H9 (cell line): ENCODE measurements around the gene ADAMTSL3. TPM values are rescaled to one million over a fixed set of nuclear protein-coding genes. Genes with fewer than 3 reads are reported as not detected.
"Not testable (repeated sequence)": the region's sequence is repeated elsewhere in the genome, so short reads cannot be mapped to it uniquely, and the experiment has no call there.

Experiments
- DNase-seq: peaks from one replicate; pipeline ENCODE4 v3.0.0-alpha.2; 2017
- H2AFZ ChIP-seq: one replicate; pipeline ENCODE4 v1.6.1; 2013; ENCODE audit warnings: mild to moderate bottlenecking, low read length, control low read depth, moderate library complexity
- H2AK5ac ChIP-seq: 2 replicates; pipeline ENCODE4 v1.6.1; 2013; ENCODE audit warnings: low read length, control low read depth, mixed read lengths; ENCODE audit not compliant: insufficient read length
- H2BK120ac ChIP-seq: one replicate; pipeline ENCODE4 v1.6.1; 2013; ENCODE audit warnings: low read depth, mild to moderate bottlenecking, low read length, control low read depth, inconsistent platforms; ENCODE audit not compliant: poor library complexity, severe bottlenecking
- H2BK12ac ChIP-seq: 2 replicates; pipeline ENCODE4 v1.6.1; 2013; ENCODE audit warnings: low read length, control low read depth, mixed read lengths, low read depth; ENCODE audit not compliant: insufficient read length
- H2BK15ac ChIP-seq: 2 replicates; pipeline ENCODE4 v1.6.1; 2013; ENCODE audit warnings: low read depth, low read length, control low read depth
- H2BK20ac ChIP-seq: one replicate; pipeline ENCODE4 v1.6.1; 2013; ENCODE audit warnings: low read depth, mild to moderate bottlenecking, low read length, control low read depth, inconsistent platforms; ENCODE audit not compliant: poor library complexity, severe bottlenecking
- H2BK5ac ChIP-seq: 2 replicates; pipeline ENCODE4 v1.6.1; 2013; ENCODE audit warnings: low read length, control low read depth, mixed read lengths; ENCODE audit not compliant: insufficient read length
- H3K14ac ChIP-seq: 2 replicates; pipeline ENCODE4 v1.6.1; 2013; ENCODE audit warnings: low read length, control low read depth; ENCODE audit not compliant: insufficient read depth
- H3K18ac ChIP-seq: 2 replicates; pipeline ENCODE4 v1.6.1; 2013; ENCODE audit warnings: low read depth, mild to moderate bottlenecking, mixed read lengths, low read length, control low read depth; ENCODE audit not compliant: insufficient read length
- H3K23ac ChIP-seq: 2 replicates; pipeline ENCODE4 v1.6.1; 2013; ENCODE audit warnings: low read length, control low read depth, mixed read lengths, low read depth; ENCODE audit not compliant: insufficient read length
- H3K23me2 ChIP-seq: 2 replicates; pipeline ENCODE4 v1.6.1; 2013; ENCODE audit warnings: low read depth, mild to moderate bottlenecking, mixed read lengths, low read length, control low read depth; ENCODE audit not compliant: insufficient read length, poor library complexity, severe bottlenecking
- H3K27ac ChIP-seq: 2 replicates; pipeline ENCODE4 v1.5.1; 2013; ENCODE audit warnings: low read length, control low read depth, mixed read lengths, low read depth; ENCODE audit not compliant: insufficient read length
- H3K27me3 ChIP-seq: 2 replicates; pipeline ENCODE4 v1.6.1; 2013; ENCODE audit warnings: low read length, control low read depth, inconsistent platforms; ENCODE audit not compliant: insufficient read depth
- H3K4ac ChIP-seq: 2 replicates; pipeline ENCODE4 v1.6.1; 2013; ENCODE audit warnings: low read depth, mild to moderate bottlenecking, control low read depth, inconsistent platforms, low read length, moderate library complexity
- H3K4me1 ChIP-seq: 2 replicates; pipeline ENCODE4 v1.6.1; 2013; ENCODE audit warnings: low read length, control low read depth, inconsistent platforms; ENCODE audit not compliant: insufficient read depth
- H3K4me2 ChIP-seq: 2 replicates; pipeline ENCODE4 v1.6.1; 2013; ENCODE audit warnings: low read length, control low read depth, mixed read lengths; ENCODE audit not compliant: insufficient read length, insufficient read depth
- H3K56ac ChIP-seq: 2 replicates; pipeline ENCODE4 v1.6.1; 2013; ENCODE audit warnings: low read depth, mild to moderate bottlenecking, mixed read lengths, low read length, control low read depth; ENCODE audit not compliant: insufficient read length
- H3K79me1 ChIP-seq: 2 replicates; pipeline ENCODE4 v1.6.1; 2013; ENCODE audit warnings: low read depth, mild to moderate bottlenecking, moderate library complexity, low read length, control low read depth, inconsistent platforms; ENCODE audit not compliant: insufficient read depth, poor library complexity, severe bottlenecking
- H3K79me2 ChIP-seq: 2 replicates; pipeline ENCODE4 v1.6.1; 2013; ENCODE audit warnings: low read length, control low read depth, inconsistent platforms; ENCODE audit not compliant: insufficient read depth
- H3K9ac ChIP-seq: 2 replicates; pipeline ENCODE4 v1.6.1; 2013; ENCODE audit warnings: low read length, control low read depth, mixed read lengths; ENCODE audit not compliant: insufficient read length; ENCODE audit errors: extremely low read depth
- H3K9me3 ChIP-seq: one replicate; pipeline ENCODE4 v1.6.1; 2013; ENCODE audit warnings: low read depth, low read length, inconsistent platforms; ENCODE audit not compliant: control insufficient read depth
- H3T11ph ChIP-seq: one replicate; pipeline ENCODE4 v1.6.1; 2013; ENCODE audit warnings: mild to moderate bottlenecking, low read length, control low read depth, inconsistent platforms
- H4K20me1 ChIP-seq: one replicate; pipeline ENCODE4 v1.6.1; 2013; ENCODE audit not compliant: control insufficient read depth, insufficient read length, insufficient read depth
- H4K5ac ChIP-seq: 2 replicates; pipeline ENCODE4 v1.6.1; 2013; ENCODE audit warnings: low read depth, mild to moderate bottlenecking, mixed read lengths, low read length, control low read depth; ENCODE audit not compliant: insufficient read length
- H4K8ac ChIP-seq: replicated peaks from 2 replicates; pipeline ENCODE4 v1.6.1; 2013; ENCODE audit warnings: low read length, control low read depth, mixed read lengths, low read depth; ENCODE audit not compliant: insufficient read length
- H4K91ac ChIP-seq: 2 replicates; pipeline ENCODE4 v1.6.1; 2013; ENCODE audit warnings: low read depth, mild to moderate bottlenecking, moderate library complexity, mixed read lengths, low read length, control low read depth; ENCODE audit not compliant: insufficient read length
- H3K27ac Mint-ChIP-seq, 3 experiments: 2 replicates in 2 of 3; 3 replicates in 1 of 3; pipeline ENCODE4 v1.8.0; 2020 to 2021; ENCODE audit warnings: mixed read lengths in 3 of 3, mild to moderate bottlenecking in 1 of 3, moderate library complexity in 1 of 3
- H3K27me3 Mint-ChIP-seq: 2 replicates; pipeline ENCODE4 v1.8.0; 2021; ENCODE audit warnings: low read depth, mild to moderate bottlenecking, moderate library complexity, mixed read lengths
- H3K36me3 Mint-ChIP-seq, 3 experiments: 2 replicates in 2 of 3; 3 replicates in 1 of 3; pipeline ENCODE4 v1.8.0; 2020 to 2021; ENCODE audit warnings: low read depth in 3 of 3, mixed read lengths in 3 of 3; ENCODE audit not compliant: insufficient read depth in 1 of 3
- H3K4me1 Mint-ChIP-seq, 2 experiments: 2 replicates each; pipeline ENCODE4 v1.8.0; 2020; ENCODE audit warnings: mixed read lengths in 2 of 2
- H3K4me3 Mint-ChIP-seq, 2 experiments: 2 replicates in 1 of 2; 3 replicates in 1 of 2; pipeline ENCODE4 v1.8.0; 2020 to 2021; ENCODE audit warnings: mild to moderate bottlenecking in 2 of 2, mixed read lengths in 2 of 2, moderate library complexity in 1 of 2
- H3K9me3 Mint-ChIP-seq, 2 experiments: 2 replicates in 1 of 2; 3 replicates in 1 of 2; pipeline ENCODE4 v1.8.0; 2020; ENCODE audit warnings: mild to moderate bottlenecking in 2 of 2, mixed read lengths in 2 of 2, moderate library complexity in 1 of 2
- WGBS: extraction: QIAGEN DNeasy Blood & Tissue Kit; methylation state at CpG from one replicate; pipeline ENCODE4 v1.1.7; 2013; ENCODE audit warnings: missing lambda C conversion rate, low lambda C conversion rate, mixed read lengths; ENCODE audit not compliant: insufficient read length; ENCODE audit errors: extremely low coverage; 5-methylcytosine and 5-hydroxymethylcytosine counted together
- total RNA-seq: library from RNA; stranded (reverse); gene quantifications from 2 replicates; pipeline ENCODE4 v1.2.1, GENCODE V29; 2021

Gene ADAMTSL3
- total RNA-seq, 1 experiment from 2014 or later = 0.39 TPM

DNA sequence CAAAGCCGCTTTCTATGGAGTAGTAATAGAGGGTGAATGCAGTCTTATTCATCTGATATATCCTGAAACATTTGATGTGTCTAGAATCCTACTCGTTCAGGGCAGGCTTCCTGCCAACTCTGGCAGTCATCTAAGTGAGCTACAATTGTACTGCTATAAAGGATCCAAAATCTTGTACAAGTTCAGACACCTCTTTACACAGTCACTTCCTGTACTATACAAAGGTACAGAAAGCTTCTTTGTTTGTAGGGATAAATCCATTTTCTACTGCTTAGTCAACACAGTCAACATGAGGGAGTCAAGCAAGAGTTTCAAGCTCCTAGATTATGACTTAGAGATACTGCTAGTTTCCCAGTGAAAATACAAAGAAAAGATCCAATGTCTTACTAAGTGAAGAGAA is 414.8 kb downstream of the ADAMTSL3 start:
- not testable (repeated sequence) for H3K79me1 ChIP-seq, H3K56ac ChIP-seq, H2BK12ac ChIP-seq, H3K4me3 Mint-ChIP-seq, H3K79me2 ChIP-seq, H3K27ac ChIP-seq, H2BK15ac ChIP-seq, H4K8ac ChIP-seq, H3K4ac ChIP-seq, H2BK5ac ChIP-seq, H2BK120ac ChIP-seq, H3K14ac ChIP-seq, H3K27me3 Mint-ChIP-seq, H4K5ac ChIP-seq, H3K23me2 ChIP-seq, H3K27me3 ChIP-seq, H4K91ac ChIP-seq, H4K20me1 ChIP-seq, H3K9me3 ChIP-seq, H3K18ac ChIP-seq, H3K36me3 Mint-ChIP-seq, H2BK20ac ChIP-seq, H2AFZ ChIP-seq, H3K9ac ChIP-seq, H3K27ac Mint-ChIP-seq, H3K4me2 ChIP-seq, H3K4me1 ChIP-seq, H3T11ph ChIP-seq, H3K23ac ChIP-seq, H2AK5ac ChIP-seq, DNase-seq
- no CpG with 5 or more reads among the region's 2 CpGs for WGBS
- Mint-ChIP-seq H3K9me3 (peaks cover 6 to 10% of the 10 kb centered on the region in 2 experiments; a peak in 4 of 5 replicates), H3K4me1 (peaks cover 11% of the 10 kb centered on the region in 2 experiments)

DNA sequence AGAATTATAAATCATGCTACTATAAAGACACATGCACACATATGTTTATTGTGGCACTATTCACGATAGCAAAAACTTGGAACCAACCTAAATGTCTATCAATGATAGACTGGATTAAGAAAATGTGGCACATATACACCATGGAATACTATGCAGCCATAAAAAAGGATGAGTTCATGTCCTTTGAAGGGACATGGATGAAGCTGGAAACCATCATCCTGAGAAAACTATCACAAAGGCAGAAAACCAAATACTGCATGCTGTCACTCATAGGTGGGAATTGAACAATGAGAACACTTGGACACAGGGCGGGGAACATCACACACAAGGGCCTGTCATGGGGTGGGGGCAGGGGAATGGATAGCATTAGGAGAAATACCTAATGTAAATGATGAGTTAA is 424.1 kb downstream of the ADAMTSL3 start:
- not testable (repeated sequence) for H2AK5ac ChIP-seq, H3K14ac ChIP-seq, H3K79me2 ChIP-seq, DNase-seq, H3K23me2 ChIP-seq, H2BK5ac ChIP-seq, H3K9me3 Mint-ChIP-seq, H3K4ac ChIP-seq, H4K8ac ChIP-seq, H3T11ph ChIP-seq, H3K4me2 ChIP-seq, H2AFZ ChIP-seq, H2BK20ac ChIP-seq, H3K23ac ChIP-seq, H3K9me3 ChIP-seq, H3K79me1 ChIP-seq, H3K9ac ChIP-seq, H2BK12ac ChIP-seq, H4K5ac ChIP-seq, H3K27me3 ChIP-seq, H4K91ac ChIP-seq, H3K4me1 Mint-ChIP-seq, H3K36me3 Mint-ChIP-seq, H3K18ac ChIP-seq, H3K4me1 ChIP-seq, H3K56ac ChIP-seq, H3K27ac Mint-ChIP-seq, H2BK120ac ChIP-seq, H4K20me1 ChIP-seq, H3K27ac ChIP-seq, H2BK15ac ChIP-seq
- Mint-ChIP-seq H3K4me3 (peak overlapping the region in 1 of 2 experiments; percentile 20; a peak in 1 of 5 replicates), H3K27me3 (peaks cover 77% of the 10 kb centered on the region)
- no CpG with 5 or more reads among the region's 2 CpGs for WGBS
